Skeletal muscle satellite cell (primary cell): ENCODE data around the gene CDCP2.
"Not testable (repeated sequence)": the region's sequence is repeated elsewhere in the genome, so short reads cannot be mapped to it uniquely, and the experiment has no call there.

ENCODE experiments used
- H3K27me3 ChIP-seq: 2 replicates; pipeline ENCODE4 v1.7.0; 2013; ENCODE audit warnings: low read length; ENCODE audit not compliant: control insufficient read depth, insufficient read depth
- H3K36me3 ChIP-seq: 2 replicates; pipeline ENCODE4 v1.7.0; 2013; ENCODE audit warnings: mild to moderate bottlenecking, control low read depth, low read length; ENCODE audit not compliant: insufficient read depth
- H3K4me1 ChIP-seq: 2 replicates; pipeline ENCODE4 v1.7.0; 2013; ENCODE audit warnings: low read length; ENCODE audit not compliant: control insufficient read depth, insufficient read depth
- H3K4me2 ChIP-seq: 2 replicates; pipeline ENCODE4 v1.7.0; 2013; ENCODE audit warnings: mild to moderate bottlenecking, low read length
- H3K4me3 ChIP-seq: 2 replicates; pipeline ENCODE4 v1.7.0; 2013; ENCODE audit warnings: low read length
- H3K9ac ChIP-seq: 2 replicates; pipeline ENCODE4 v1.7.0; 2013; ENCODE audit warnings: mild to moderate bottlenecking, low read depth, low read length, moderate library complexity
- H3K9me3 ChIP-seq: replicated peaks from 2 replicates; pipeline ENCODE4 v1.7.0; 2013; ENCODE audit warnings: mild to moderate bottlenecking, control low read depth, low read length

CDCP2 gene

DNA sequence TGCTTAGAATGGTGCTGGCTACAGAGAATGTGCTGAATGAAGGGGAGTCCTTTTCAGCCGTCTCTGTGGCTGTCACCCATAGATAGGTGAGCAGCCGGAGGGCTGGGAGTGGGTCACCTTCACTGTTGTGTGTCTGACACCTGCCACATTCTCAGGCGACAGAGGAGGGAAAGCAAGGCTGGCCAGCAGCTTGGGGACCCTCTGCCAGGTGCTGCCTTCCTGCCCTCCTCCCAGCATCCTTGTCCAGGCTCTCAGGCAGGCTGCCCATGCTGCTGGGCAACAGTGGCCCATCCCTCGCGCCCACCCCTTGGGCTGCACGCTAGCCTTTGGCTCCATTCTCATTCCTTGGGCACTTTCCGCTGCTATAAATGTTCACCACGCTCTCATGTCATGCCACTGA, 24.9 kb upstream of the CDCP2 start:
- H3K36me3 ChIP-seq, result no peaks in the 10 kb centered on the region
- no peaks in the 10 kb centered on the region for H3K27me3 ChIP-seq
- no peak overlapping the region for H3K4me2 ChIP-seq
- no peaks in the 10 kb centered on the region for H3K9me3 ChIP-seq
- H3K4me3 ChIP-seq, result no peak overlapping the region
- no peak overlapping the region for H3K9ac ChIP-seq
- no peaks in the 10 kb centered on the region for H3K4me1 ChIP-seq

DNA sequence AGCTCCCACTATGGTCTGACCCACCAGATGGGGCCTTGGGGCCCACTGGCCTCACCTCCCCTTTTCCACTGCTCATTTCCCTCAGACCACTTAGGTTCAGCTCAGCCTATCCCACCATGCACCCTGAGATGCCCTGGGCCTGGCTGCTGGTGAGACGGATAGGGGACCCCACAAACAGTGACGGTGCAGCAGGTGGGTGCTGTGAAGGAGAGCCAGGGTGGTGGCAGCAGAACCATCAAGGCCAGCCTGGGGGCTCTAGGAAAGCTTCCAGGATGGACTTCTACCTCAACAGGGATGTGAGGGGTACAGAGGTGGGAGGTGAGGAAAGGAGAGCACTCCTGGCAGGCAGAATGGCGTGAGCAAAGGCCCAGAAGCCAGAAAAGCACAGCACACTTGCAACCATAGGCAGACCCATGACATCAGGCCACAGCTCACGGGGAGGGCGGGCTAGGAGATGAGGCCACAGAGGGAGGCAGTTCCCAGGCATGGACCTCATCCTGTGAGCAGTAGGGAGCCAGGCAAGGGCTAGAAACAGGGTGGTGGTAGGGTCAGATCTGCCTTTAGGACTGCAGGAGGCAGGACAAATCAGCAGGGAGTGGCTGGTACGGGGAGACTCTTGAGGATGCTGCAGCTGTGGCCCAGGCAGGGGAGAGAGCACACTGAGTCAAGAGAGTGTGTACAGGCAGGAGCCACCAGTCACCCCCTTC, 24.0 kb upstream of the CDCP2 start:
- H3K9me3 ChIP-seq, result no peaks in the 10 kb centered on the region
- H3K9ac ChIP-seq, result no peak overlapping the region
- H3K4me2 ChIP-seq, result no peak overlapping the region
- H3K4me3 ChIP-seq, result no peak overlapping the region
- H3K36me3 ChIP-seq, result no peaks in the 10 kb centered on the region
- no peaks in the 10 kb centered on the region for H3K27me3 ChIP-seq
- no peaks in the 10 kb centered on the region for H3K4me1 ChIP-seq

DNA sequence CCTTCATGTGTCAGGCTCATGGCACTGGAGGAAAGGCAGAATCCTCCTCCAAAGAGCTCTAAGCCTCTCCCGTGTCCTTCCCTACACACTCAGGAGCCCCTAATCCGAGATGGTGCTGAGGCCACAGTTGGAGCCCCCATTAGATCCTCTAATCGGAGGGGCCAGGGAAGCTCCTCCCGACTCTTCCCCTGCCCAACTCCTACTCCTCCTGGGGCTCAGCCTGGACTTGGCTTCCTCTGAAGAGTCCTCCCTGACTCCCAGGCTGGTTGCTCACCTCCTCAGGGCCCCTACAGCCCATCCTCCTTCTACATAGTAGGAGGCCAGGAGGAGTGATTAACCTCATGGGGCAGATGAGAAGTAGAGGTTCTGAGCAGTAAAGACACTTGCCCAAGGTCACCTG, 21.3 kb upstream of the CDCP2 start:
- no peak overlapping the region for H3K9ac ChIP-seq
- H3K4me2 ChIP-seq, result no peak overlapping the region
- H3K9me3 ChIP-seq, result no peaks in the 10 kb centered on the region
- H3K4me1 ChIP-seq, result no peaks in the 10 kb centered on the region
- no peaks in the 10 kb centered on the region for H3K27me3 ChIP-seq
- no peaks in the 10 kb centered on the region for H3K36me3 ChIP-seq
- H3K4me3 ChIP-seq, result no peak overlapping the region

DNA sequence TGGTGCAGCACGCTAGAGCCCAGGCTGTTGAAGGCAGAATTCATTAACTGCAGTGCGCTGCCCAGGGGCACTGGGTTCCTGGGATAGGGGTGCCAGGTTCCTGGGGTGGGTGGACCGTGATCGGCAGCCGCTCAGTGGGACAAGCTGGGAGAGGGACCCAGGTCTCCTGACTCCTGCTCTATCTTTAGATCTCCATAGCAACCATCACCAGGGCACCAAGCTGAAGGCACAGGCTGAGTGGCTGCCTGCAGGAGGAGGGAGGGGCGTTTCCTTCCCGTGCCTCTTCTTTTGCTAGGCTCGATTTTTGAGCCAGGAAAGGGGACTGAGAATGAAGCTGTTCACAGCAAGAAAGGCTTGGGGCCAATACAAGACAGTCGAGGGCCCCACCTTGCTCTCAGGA, 20.9 kb upstream of the CDCP2 start:
- Histone ChIP-seq H3K9ac (no peak overlapping the region), H3K4me1 (no peaks in the 10 kb centered on the region), H3K4me3 (no peak overlapping the region), H3K36me3 (no peaks in the 10 kb centered on the region), H3K9me3 (no peaks in the 10 kb centered on the region), H3K27me3 (no peaks in the 10 kb centered on the region), H3K4me2 (no peak overlapping the region)

DNA sequence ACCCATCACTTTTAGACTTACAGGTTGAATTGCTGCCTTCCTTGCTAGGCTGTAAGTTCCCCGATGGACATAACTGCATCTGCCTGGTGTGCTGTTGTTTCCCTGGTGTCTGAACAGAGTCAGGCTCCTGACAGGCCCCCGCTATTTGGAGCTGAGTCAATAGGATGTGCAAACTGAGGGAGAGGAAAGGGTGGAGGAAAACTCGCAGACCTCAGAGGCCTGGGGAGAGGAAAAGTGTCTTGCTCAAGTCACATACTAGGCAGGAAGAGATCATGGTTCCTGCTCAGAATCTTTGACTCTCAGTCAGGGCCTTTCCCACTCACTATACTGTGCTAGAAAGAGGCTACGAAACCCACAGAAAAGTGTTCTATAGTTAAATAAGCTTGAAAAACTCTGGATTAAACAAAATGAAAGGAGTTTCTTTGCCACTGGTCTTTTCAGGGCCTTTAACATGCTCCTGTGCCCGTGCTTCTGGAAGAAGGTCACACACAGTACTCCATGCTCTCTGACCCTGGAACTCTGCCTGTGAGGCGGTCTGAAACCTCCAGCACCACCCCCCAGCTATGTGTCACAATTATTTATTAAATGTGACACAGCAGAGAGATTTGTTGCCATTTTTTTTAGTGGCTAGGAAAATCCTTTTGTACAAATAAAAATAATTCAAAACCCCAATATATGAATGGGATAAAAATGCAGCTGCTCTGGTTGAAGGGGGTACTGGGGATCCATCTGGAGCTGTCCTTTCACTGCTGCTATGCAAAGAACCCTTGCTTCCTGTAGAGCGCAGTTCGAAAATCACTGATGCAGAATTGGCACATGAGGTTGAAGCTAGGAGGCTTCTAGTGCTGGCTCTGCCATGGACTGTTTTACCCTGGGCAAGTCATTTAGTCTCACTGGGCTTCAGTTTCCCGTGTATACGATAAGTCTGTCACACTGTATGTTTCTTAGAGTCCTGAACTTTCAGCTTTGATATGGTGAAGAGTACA, 20.1 kb upstream of the CDCP2 start:
- Histone ChIP-seq H3K36me3 (no peaks in the 10 kb centered on the region), H3K9me3 (no peaks in the 10 kb centered on the region), H3K4me3 (no peak overlapping the region), H3K4me2 (no peak overlapping the region), H3K9ac (no peak overlapping the region), H3K27me3 (no peaks in the 10 kb centered on the region), H3K4me1 (peaks cover 1% of the 10 kb centered on the region)

DNA sequence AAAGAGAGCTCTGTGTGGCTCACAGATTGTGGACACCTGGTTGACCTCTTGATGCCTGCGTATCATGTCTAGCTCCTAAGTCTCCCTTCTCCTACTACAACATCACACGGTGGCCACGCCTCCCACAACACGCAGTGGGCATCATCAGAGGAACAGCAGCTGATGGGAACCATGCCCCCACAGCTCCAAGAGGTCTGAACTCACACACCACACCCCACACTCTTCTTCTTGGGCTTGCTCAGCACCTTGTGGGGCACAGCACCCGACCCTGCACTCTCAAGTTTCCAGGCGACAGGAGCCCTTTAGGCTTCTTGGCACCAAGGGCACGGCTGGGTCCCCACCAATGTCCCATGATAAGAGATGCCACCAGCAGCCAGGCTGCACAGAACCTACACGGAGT, 18.8 kb upstream of the CDCP2 start:
- Histone ChIP-seq H3K4me3 (no peak overlapping the region), H3K27me3 (no peaks in the 10 kb centered on the region), H3K9me3 (no peaks in the 10 kb centered on the region), H3K4me2 (no peak overlapping the region), H3K36me3 (no peaks in the 10 kb centered on the region), H3K4me1 (peaks cover 8% of the 10 kb centered on the region), H3K9ac (no peak overlapping the region)

DNA sequence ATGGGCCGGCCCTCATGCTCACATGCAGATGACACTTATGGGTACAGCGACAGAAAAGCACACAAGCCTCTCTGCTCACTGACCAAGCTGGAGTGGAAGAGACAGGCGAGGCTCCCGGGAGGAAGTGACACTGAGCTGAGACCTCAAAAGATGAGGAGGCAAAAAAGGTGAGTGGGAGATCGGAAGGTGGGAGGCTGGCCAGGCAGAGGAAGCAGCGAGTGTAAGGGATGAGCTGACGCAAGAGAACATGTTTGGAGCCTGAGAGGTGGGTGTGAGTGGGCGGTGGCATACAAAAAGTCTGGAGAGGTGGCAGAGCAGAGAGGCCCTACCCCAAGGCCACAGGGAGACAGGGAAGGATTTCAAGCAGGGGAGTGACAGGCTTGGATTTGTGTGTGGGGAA, 18.2 kb upstream of the CDCP2 start:
- H3K9me3 ChIP-seq, result no peaks in the 10 kb centered on the region
- H3K4me2 ChIP-seq, result no peak overlapping the region
- H3K9ac ChIP-seq, result no peak overlapping the region

DNA sequence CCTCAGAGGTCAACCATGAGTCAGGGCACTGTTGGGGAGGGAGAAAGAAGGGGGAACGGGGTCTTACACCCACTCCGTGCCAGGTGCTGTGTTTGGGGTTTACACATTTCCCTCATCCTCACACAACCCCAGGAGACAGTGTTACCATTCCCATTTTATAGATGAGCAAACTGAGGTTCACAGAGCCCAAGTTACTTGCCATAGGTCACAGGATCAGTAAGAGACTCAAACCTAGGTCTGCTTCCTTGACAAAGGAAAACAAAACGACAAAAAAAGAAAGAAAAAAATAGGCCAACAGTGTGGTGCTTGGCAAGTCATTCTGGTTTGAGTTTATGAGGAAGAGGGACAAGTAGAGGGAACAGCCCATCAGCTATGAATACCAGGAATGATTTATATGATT, 16.3 kb upstream of the CDCP2 start:
- H3K36me3 ChIP-seq, result no peaks in the 10 kb centered on the region
- no peaks in the 10 kb centered on the region for H3K9me3 ChIP-seq
- H3K27me3 ChIP-seq, result no peaks in the 10 kb centered on the region
- no peak overlapping the region for H3K9ac ChIP-seq
- no peak overlapping the region for H3K4me3 ChIP-seq
- H3K4me2 ChIP-seq, result no peak overlapping the region
- H3K4me1 ChIP-seq, result peaks cover 8% of the 10 kb centered on the region

More for the DNA sequence above, 18.2 kb upstream of the CDCP2 start:
- no peaks in the 10 kb centered on the region for H3K27me3 ChIP-seq
- peaks cover 8% of the 10 kb centered on the region for H3K4me1 ChIP-seq
- no peak overlapping the region for H3K4me3 ChIP-seq
- H3K36me3 ChIP-seq, result no peaks in the 10 kb centered on the region

DNA sequence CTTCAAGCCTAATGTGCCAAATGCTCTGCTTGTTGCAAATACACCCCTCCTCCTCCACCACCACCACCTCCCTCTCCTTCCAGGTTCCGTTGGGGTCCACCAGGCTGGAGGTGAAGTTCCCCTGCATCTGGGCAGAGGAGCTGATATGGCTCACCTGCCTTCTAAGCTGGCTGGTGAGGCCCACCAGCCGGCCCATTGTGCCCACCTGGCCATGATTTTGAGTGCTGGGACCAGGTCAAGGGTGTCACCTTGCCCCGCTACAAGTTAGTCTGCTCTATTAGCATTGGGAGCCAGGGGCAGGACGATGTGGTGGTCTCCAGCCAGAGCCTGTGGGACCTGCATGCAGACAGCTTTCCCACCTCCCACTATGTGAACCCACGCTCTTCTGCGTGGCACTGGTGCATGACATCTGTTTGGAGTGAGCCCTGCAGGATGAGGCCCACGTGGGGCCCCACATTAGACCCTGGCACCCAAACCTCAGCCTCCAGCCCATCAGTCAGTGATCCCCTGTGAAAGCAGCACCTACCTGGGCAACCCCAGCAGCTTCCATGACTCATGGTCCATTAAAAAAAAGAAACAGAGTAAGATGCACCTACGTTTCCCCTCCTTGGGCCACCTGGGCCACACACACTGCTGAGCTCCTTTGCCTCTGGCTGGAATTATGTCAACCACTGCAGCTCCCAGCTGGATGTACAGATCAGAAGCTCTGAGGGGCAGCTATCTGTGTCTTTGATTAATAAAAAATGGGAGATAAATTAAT, 15.6 kb upstream of the CDCP2 start:
- peaks cover 8% of the 10 kb centered on the region for H3K4me1 ChIP-seq
- H3K9ac ChIP-seq, result no peak overlapping the region
- no peaks in the 10 kb centered on the region for H3K9me3 ChIP-seq
- H3K4me3 ChIP-seq, result no peak overlapping the region
- H3K36me3 ChIP-seq, result no peaks in the 10 kb centered on the region
- H3K4me2 ChIP-seq, result no peak overlapping the region
- no peaks in the 10 kb centered on the region for H3K27me3 ChIP-seq

DNA sequence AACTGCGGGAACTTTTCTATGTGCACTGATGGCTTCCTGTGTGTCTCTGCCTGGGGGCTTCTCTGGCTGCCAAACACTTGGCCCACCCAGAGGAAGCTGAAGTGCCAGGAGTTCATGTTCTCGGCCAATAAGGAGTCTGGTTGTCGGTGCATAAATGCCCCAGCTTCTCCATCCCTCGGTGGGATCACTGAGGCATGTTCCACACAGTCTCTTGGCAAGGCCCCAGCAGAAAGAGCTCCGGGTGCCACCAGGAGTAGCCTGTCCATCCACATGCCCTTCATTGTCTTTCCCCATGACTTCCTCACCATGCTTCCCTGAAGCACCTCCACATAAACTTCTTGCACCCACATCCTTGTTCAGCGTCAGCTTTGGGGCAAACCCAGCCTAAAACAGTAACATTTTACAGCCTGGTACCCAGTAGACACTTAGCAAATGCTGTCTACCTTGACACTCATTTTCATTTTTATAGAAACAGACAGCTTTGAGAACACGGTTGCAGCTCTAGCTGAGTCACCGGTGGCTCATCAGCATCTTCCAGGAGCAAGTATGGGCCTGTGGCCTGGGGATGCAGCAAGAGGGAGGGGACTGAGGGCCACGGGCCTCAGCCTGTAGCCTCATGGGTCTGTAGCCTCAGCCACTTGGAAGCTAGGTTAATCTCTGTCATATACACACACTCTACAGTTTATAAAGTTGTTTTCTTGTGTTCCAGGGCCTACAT, 14.8 kb upstream of the CDCP2 start:
- H3K4me2 ChIP-seq, result no peak overlapping the region
- H3K36me3 ChIP-seq, result no peaks in the 10 kb centered on the region
- no peaks in the 10 kb centered on the region for H3K27me3 ChIP-seq

DNA sequence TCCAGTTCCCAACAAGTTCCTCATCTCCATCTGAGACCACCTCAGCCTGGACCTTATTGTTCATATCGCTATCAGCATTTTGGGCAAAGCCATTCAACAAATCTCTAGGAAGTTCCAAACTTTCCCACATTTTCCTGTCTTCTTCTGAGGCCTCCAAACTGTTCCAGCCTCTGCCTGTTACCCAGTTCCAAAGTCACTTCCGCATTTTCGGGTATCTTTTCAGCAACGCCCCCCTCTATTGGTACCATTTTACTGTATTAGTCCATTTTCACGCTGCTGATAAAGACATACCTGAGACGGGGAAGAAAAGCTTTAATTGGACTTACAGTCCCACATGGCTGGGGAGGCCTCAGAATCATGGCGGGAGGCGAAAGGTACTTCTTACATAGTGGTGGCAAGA, 13.6 kb upstream of the CDCP2 start:
- H3K4me2 ChIP-seq, H3K9me3 ChIP-seq, H3K36me3 ChIP-seq, H3K4me1 ChIP-seq, H3K4me3 ChIP-seq, H3K9ac ChIP-seq, H3K27me3 ChIP-seq: not testable (repeated sequence)

More for the DNA sequence above, 14.8 kb upstream of the CDCP2 start:
- no peak overlapping the region for H3K9ac ChIP-seq
- H3K4me1 ChIP-seq, result peaks cover 8% of the 10 kb centered on the region
- no peak overlapping the region for H3K4me3 ChIP-seq
- H3K9me3 ChIP-seq, result no peaks in the 10 kb centered on the region
